DOHH2 (cell line): ENCODE measurements around the gene SNTB2.

Experiments
- H3F3A ChIP-seq: fragments of 200-600 bp; sonication (generic), shearing (Covaris generic); 2 replicates; pipeline ENCODE4 v1.6.0; 2016; ENCODE audit warnings: antibody characterized with exemption, mild to moderate bottlenecking; ENCODE audit not compliant: control insufficient read depth, insufficient read depth
- H3K27ac ChIP-seq: fragments of 200-600 bp; sonication (generic); 2 replicates; pipeline ENCODE4 v1.5.1; 2014; ENCODE audit warnings: low read depth, mild to moderate bottlenecking, low read length, moderate library complexity
- H3K27me3 ChIP-seq: fragments of 200-600 bp; sonication (generic); 2 replicates; pipeline ENCODE4 v1.6.1; 2014; ENCODE audit warnings: mild to moderate bottlenecking, low read length, mixed read lengths; ENCODE audit not compliant: control insufficient read depth
- H3K36me3 ChIP-seq: fragments of 200-600 bp; sonication (generic); 2 replicates; pipeline ENCODE4 v1.6.1; 2014; ENCODE audit warnings: mild to moderate bottlenecking, low read length, moderate library complexity, mixed read lengths; ENCODE audit not compliant: control insufficient read depth
- H3K4me1 ChIP-seq: fragments of 200-600 bp; sonication (generic); 2 replicates; pipeline ENCODE4 v1.6.1; 2014; ENCODE audit warnings: mild to moderate bottlenecking, low read length, mixed read lengths; ENCODE audit not compliant: control insufficient read depth
- H3K4me2 ChIP-seq: fragments of 200-600 bp; sonication (generic); 2 replicates; pipeline ENCODE4 v1.6.0; 2014; ENCODE audit warnings: mild to moderate bottlenecking, low read length, moderate library complexity
- H3K4me3 ChIP-seq: fragments of 200-600 bp; sonication (generic); 2 replicates; pipeline ENCODE4 v1.5.1; 2014; ENCODE audit warnings: mild to moderate bottlenecking, low read length, mixed read lengths
- H3K79me2 ChIP-seq: fragments of 200-600 bp; sonication (generic); 2 replicates; pipeline ENCODE4 v1.6.1; 2014; ENCODE audit warnings: mild to moderate bottlenecking, low read length, mixed read lengths; ENCODE audit not compliant: control insufficient read depth
- H3K9me2 ChIP-seq: fragments of 200-600 bp; sonication (generic); replicated peaks from 2 replicates; pipeline ENCODE4 v1.6.1; 2014; ENCODE audit warnings: mild to moderate bottlenecking, low read length, mixed read lengths; ENCODE audit not compliant: control insufficient read depth
- H3K9me3 ChIP-seq: fragments of 200-600 bp; sonication (generic); 2 replicates; pipeline ENCODE4 v1.6.1; 2014; ENCODE audit warnings: antibody characterized with exemption, low read length, mixed read lengths; ENCODE audit not compliant: control insufficient read depth, insufficient read depth
- H4K20me1 ChIP-seq: fragments of 200-600 bp; sonication (generic); 2 replicates; pipeline ENCODE4 v1.6.0; 2014; ENCODE audit warnings: low read depth, mild to moderate bottlenecking, antibody characterized with exemption, low read length, moderate library complexity; ENCODE audit not compliant: control insufficient read depth, insufficient read depth
- CTCF ChIP-seq: fragments of 200-600 bp; sonication (generic); IDR thresholded peaks from one replicate; pipeline ENCODE4 v1.5.1; 2014; ENCODE audit warnings: antibody characterized with exemption, mild to moderate bottlenecking, low read depth, low read length; ENCODE audit not compliant: poor library complexity, severe bottlenecking
- EZH2phosphoT487 ChIP-seq: fragments of 200-600 bp; sonication (generic); IDR thresholded peaks from 2 replicates; pipeline ENCODE4 v1.6.1; 2017; ENCODE audit warnings: borderline replicate concordance, mild to moderate bottlenecking, antibody characterized with exemption, low read length, moderate library complexity, mixed read lengths

SNTB2 gene

GRCh38 chr16:69322343-69322742 lies 135.4 kb downstream of the SNTB2 start:
- Histone ChIP-seq H3K4me3 (no peak overlapping the region), H3K36me3 (peaks cover 93% of the 10 kb centered on the region), H3K4me2 (no peak overlapping the region), H3K9me2 (no peaks in the 10 kb centered on the region), H3K9me3 (no peaks in the 10 kb centered on the region), H3K27ac (no peak overlapping the region), H3K79me2 (peaks cover 78% of the 10 kb centered on the region), H3K4me1 (peaks cover 28% of the 10 kb centered on the region), H4K20me1 (peaks cover 23% of the 10 kb centered on the region; the same call in 1 of the 2 replicates), H3K27me3 (no peaks in the 10 kb centered on the region), H3F3A (peaks cover 3% of the 10 kb centered on the region; the same call in 1 of the 2 replicates)
- no peak for TF ChIP-seq EZH2phosphoT487

- TF ChIP-seq CTCF (no peak), EZH2phosphoT487 (no peak)
- H3K4me2 ChIP-seq, result no peak overlapping the region
- H3K79me2 ChIP-seq, result peaks cover 83% of the 10 kb centered on the region
- peaks cover 10% of the 10 kb centered on the region for H3F3A ChIP-seq
- H3K9me3 ChIP-seq, result no peaks in the 10 kb centered on the region
- H3K36me3 ChIP-seq, result peaks cover 98% of the 10 kb centered on the region
- no peak overlapping the region for H3K4me3 ChIP-seq
- H3K27me3 ChIP-seq, result no peaks in the 10 kb centered on the region
- H3K4me1 ChIP-seq, result peaks cover 38% of the 10 kb centered on the region
- no peak overlapping the region for H3K27ac ChIP-seq
- no peaks in the 10 kb centered on the region for H3K9me2 ChIP-seq
- peaks cover 25% of the 10 kb centered on the region; the same call in 1 of the 2 replicates for H4K20me1 ChIP-seq
Measured at GRCh38 chr16:69323415-69323814, 136.5 kb downstream of the SNTB2 start.

- Histone ChIP-seq H4K20me1 (peaks cover 32% of the 10 kb centered on the region; the same call in 1 of the 2 replicates), H3K79me2 (peaks cover 90% of the 10 kb centered on the region), H3K4me1 (peaks cover 45% of the 10 kb centered on the region), H3K27me3 (no peaks in the 10 kb centered on the region), H3K27ac (no peak overlapping the region), H3K9me3 (no peaks in the 10 kb centered on the region), H3K4me3 (no peak overlapping the region), H3F3A (peaks cover 11% of the 10 kb centered on the region), H3K4me2 (no peak overlapping the region), H3K9me2 (no peaks in the 10 kb centered on the region), H3K36me3 (peaks cover 98% of the 10 kb centered on the region)
- TF ChIP-seq CTCF, result no peak
- no peak for TF ChIP-seq EZH2phosphoT487
Measured at GRCh38 chr16:69324013-69324531, 137.1 kb downstream of the SNTB2 start.

GRCh38 chr16:69324585-69325253 lies 137.8 kb downstream of the SNTB2 start:
- H4K20me1 ChIP-seq, result peaks cover 36% of the 10 kb centered on the region; the same call in 1 of the 2 replicates
- peaks cover 11% of the 10 kb centered on the region for H3F3A ChIP-seq
- H3K9me2 ChIP-seq, result no peaks in the 10 kb centered on the region
- no peak overlapping the region for H3K27ac ChIP-seq
- H3K79me2 ChIP-seq, result peaks cover 96% of the 10 kb centered on the region
- peaks cover 98% of the 10 kb centered on the region for H3K36me3 ChIP-seq
- H3K4me1 ChIP-seq, result peaks cover 50% of the 10 kb centered on the region
- no peak for TF ChIP-seq EZH2phosphoT487
- no peak for TF ChIP-seq CTCF
- no peaks in the 10 kb centered on the region for H3K9me3 ChIP-seq
- no peak overlapping the region for H3K4me2 ChIP-seq
- no peaks in the 10 kb centered on the region for H3K27me3 ChIP-seq
- H3K4me3 ChIP-seq, result no peak overlapping the region
